Activated CD4-positive, alpha-beta T cell treated with anti-CD3 and anti-CD28 coated beads, Interleukin-2, amount 10 ng/mL, durations not matched to agents 7 days and 5 days (primary cell): ENCODE data around the gene FAM174C. TPM values are rescaled to one million over a fixed set of nuclear protein-coding genes. Genes with fewer than 3 reads are reported as not detected.

Experiments used
- CTCF ChIA-PET: fragments of 350-600 bp; sonication (Branson Sonifier 250); formaldehyde crosslinking; loops from one replicate; lab custom pipeline; 2021; ENCODE audit warnings: antibody characterized with exemption; lab: Charles Lee
- POLR2A ChIA-PET: fragments of 350-600 bp; sonication (Branson Sonifier 250); formaldehyde crosslinking; loops from one replicate; lab custom pipeline; 2021; ENCODE audit warnings: antibody characterized with exemption; lab: Charles Lee
- DNase-seq: peaks from one replicate; pipeline ENCODE4 v3.0.0-alpha.2; 2020
- H3K27ac Mint-ChIP-seq: one replicate; pipeline ENCODE4 v1.8.0; 2021; ENCODE audit warnings: mild to moderate bottlenecking, moderate library complexity, mixed read lengths
- H3K27me3 Mint-ChIP-seq: one replicate; pipeline ENCODE4 v1.8.0; 2021; ENCODE audit warnings: mixed read lengths
- H3K36me3 Mint-ChIP-seq: one replicate; pipeline ENCODE4 v1.8.0; 2021; ENCODE audit warnings: low read depth, mixed read lengths
- H3K4me1 Mint-ChIP-seq: one replicate; pipeline ENCODE4 v1.8.0; 2021; ENCODE audit warnings: mixed read lengths
- H3K4me3 Mint-ChIP-seq: one replicate; pipeline ENCODE4 v1.8.0; 2021; ENCODE audit warnings: mild to moderate bottlenecking, moderate library complexity, mixed read lengths
- H3K9me3 Mint-ChIP-seq: one replicate; pipeline ENCODE4 v1.8.0; 2021; ENCODE audit warnings: mixed read lengths
- total RNA-seq, 2 experiments: library from RNA; stranded (reverse); gene quantifications; one replicate each; pipeline ENCODE4 v1.2.3, GENCODE V29; 2021

Gene FAM174C
- total RNA-seq, 2 experiments from 2014 or later: 47.8 to 51.5 TPM

- peaks cover 55% of the 10 kb centered on the region for H3K36me3 Mint-ChIP-seq
- no peak for DNase-seq
- H3K27me3 Mint-ChIP-seq: no peaks in the 10 kb centered on the region
- peak overlapping the region; percentile 63 for H3K4me3 Mint-ChIP-seq
- CTCF ChIA-PET: interaction anchor here (4.4 kb wide), 1 partner anchor 30 kb away, joined by 34 read pairs; no protein-coding TSS in a partner anchor
- peak overlapping the region; percentile 79 for H3K27ac Mint-ChIP-seq
- POLR2A ChIA-PET: no interaction called here
- no peaks in the 10 kb centered on the region for H3K9me3 Mint-ChIP-seq
- peaks cover 53% of the 10 kb centered on the region for H3K4me1 Mint-ChIP-seq
Measured at GRCh38 chr19:1274081-1274851, 1.1 kb upstream of the FAM174C start.

GRCh38 chr19:1274852-1275259, 474 bp upstream of the FAM174C start:
- POLR2A ChIA-PET: interaction anchor here (1.4 kb wide), 1 partner anchor 22 kb away, joined by 3 read pairs; no protein-coding TSS in a partner anchor
- Mint-ChIP-seq H3K9me3 (no peaks in the 10 kb centered on the region), H3K4me3 (peak overlapping the region; percentile 63), H3K27me3 (no peaks in the 10 kb centered on the region), H3K4me1 (peaks cover 57% of the 10 kb centered on the region), H3K36me3 (peaks cover 57% of the 10 kb centered on the region), H3K27ac (no peak overlapping the region)
- CTCF ChIA-PET: interaction anchor here (1.0 to 4.4 kb wide), 4 partner anchors 9 to 235 kb away, joined by 3 to 34 read pairs (median 9); partner anchors contain the start of genes ABCA7 and ATP5F1D
- no peak for DNase-seq

- peak overlapping the region; percentile 97 for H3K27ac Mint-ChIP-seq
- no peaks in the 10 kb centered on the region for H3K27me3 Mint-ChIP-seq
- ChIA-PET POLR2A (interaction anchor here (1.4 kb wide), 1 partner anchor 23 kb away, joined by 3 read pairs; no protein-coding TSS in a partner anchor), CTCF (interaction anchor here (0.7 to 1.8 kb wide), 3 partner anchors 10 to 107 kb away, joined by 3 to 12 read pairs (median 6); partner anchors contain the start of genes ATP5F1D and NDUFS7)
- DNase-seq: no peak
- peaks cover 50% of the 10 kb centered on the region for H3K4me1 Mint-ChIP-seq
- peak overlapping the region; percentile 88 for H3K4me3 Mint-ChIP-seq
- peaks cover 51% of the 10 kb centered on the region for H3K36me3 Mint-ChIP-seq
- no peaks in the 10 kb centered on the region for H3K9me3 Mint-ChIP-seq
Measured at GRCh38 chr19:1275976-1276627, 772 bp downstream of the FAM174C start.

- Mint-ChIP-seq H3K4me1 (peaks cover 45% of the 10 kb centered on the region), H3K27ac (peak overlapping the region; percentile 97), H3K4me3 (peak overlapping the region; percentile 88), H3K9me3 (no peaks in the 10 kb centered on the region), H3K27me3 (no peaks in the 10 kb centered on the region), H3K36me3 (peaks cover 46% of the 10 kb centered on the region)
- peak; percentile 47 for DNase-seq
- ChIA-PET CTCF (interaction anchor here (0.7 to 1.8 kb wide), 2 partner anchors 10 to 107 kb away, joined by 3 to 12 read pairs; partner anchors contain the start of gene NDUFS7), POLR2A (no interaction called here)
Measured at GRCh38 chr19:1276628-1277022, 1.3 kb downstream of the FAM174C start.

GRCh38 chr19:1277061-1277460, 1.7 kb downstream of the FAM174C start:
- ChIA-PET CTCF (no interaction called here), POLR2A (no interaction called here)
- peak overlapping the region; percentile 88 for H3K4me3 Mint-ChIP-seq
- peaks cover 40% of the 10 kb centered on the region for H3K4me1 Mint-ChIP-seq
- peak overlapping the region; percentile 97 for H3K27ac Mint-ChIP-seq
- no peaks in the 10 kb centered on the region for H3K27me3 Mint-ChIP-seq
- H3K9me3 Mint-ChIP-seq: no peaks in the 10 kb centered on the region
- peaks cover 42% of the 10 kb centered on the region for H3K36me3 Mint-ChIP-seq
- DNase-seq: no peak

- ChIA-PET POLR2A (no interaction called here), CTCF (interaction anchor here (1.0 kb wide), 1 partner anchor 88 kb away, joined by 3 read pairs; no protein-coding TSS in a partner anchor)
- Mint-ChIP-seq H3K9me3 (no peaks in the 10 kb centered on the region), H3K36me3 (peaks cover 32% of the 10 kb centered on the region), H3K4me3 (peak overlapping the region; percentile 6), H3K27me3 (no peaks in the 10 kb centered on the region), H3K4me1 (peaks cover 31% of the 10 kb centered on the region), H3K27ac (peak overlapping the region; percentile 66)
- no peak for DNase-seq
Measured at GRCh38 chr19:1278074-1278473, 2.7 kb downstream of the FAM174C start.

GRCh38 chr19:1278713-1279660, 3.7 kb downstream of the FAM174C start:
- no peak overlapping the region for H3K4me3 Mint-ChIP-seq
- CTCF ChIA-PET: interaction anchor here (0.6 to 2.1 kb wide), 10 partner anchors 10 to 504 kb away, joined by 3 to 14 read pairs (median 4); partner anchors contain the start of genes CIRBP and NDUFS7
- no peaks in the 10 kb centered on the region for H3K9me3 Mint-ChIP-seq
- no peak overlapping the region for H3K27ac Mint-ChIP-seq
- no peak for DNase-seq
- H3K4me1 Mint-ChIP-seq: peaks cover 24% of the 10 kb centered on the region
- H3K27me3 Mint-ChIP-seq: no peaks in the 10 kb centered on the region
- POLR2A ChIA-PET: no interaction called here
- peaks cover 26% of the 10 kb centered on the region for H3K36me3 Mint-ChIP-seq

- H3K9me3 Mint-ChIP-seq: no peaks in the 10 kb centered on the region
- H3K4me3 Mint-ChIP-seq: no peak overlapping the region
- POLR2A ChIA-PET: interaction anchor here (0.6 kb wide), 1 partner anchor 124 kb away, joined by 7 read pairs; no protein-coding TSS in a partner anchor
- CTCF ChIA-PET: interaction anchor here (0.6 to 2.1 kb wide), 14 partner anchors 11 to 626 kb away, joined by 3 to 14 read pairs (median 4); partner anchors contain the start of genes CIRBP and NDUFS7
- peak; percentile 80 for DNase-seq
- H3K27me3 Mint-ChIP-seq: peaks cover 8% of the 10 kb centered on the region
- H3K4me1 Mint-ChIP-seq: peaks cover 21% of the 10 kb centered on the region
- H3K36me3 Mint-ChIP-seq: peaks cover 20% of the 10 kb centered on the region
- peak overlapping the region; percentile 60 for H3K27ac Mint-ChIP-seq
Measured at GRCh38 chr19:1279782-1280341, 4.5 kb downstream of the FAM174C start.

GRCh38 chr19:1280636-1281568, 5.6 kb downstream of the FAM174C start:
- Mint-ChIP-seq H3K4me1 (peaks cover 23% of the 10 kb centered on the region), H3K36me3 (peaks cover 20% of the 10 kb centered on the region), H3K4me3 (no peak overlapping the region), H3K27me3 (peaks cover 14% of the 10 kb centered on the region), H3K9me3 (no peaks in the 10 kb centered on the region), H3K27ac (no peak overlapping the region)
- ChIA-PET POLR2A (interaction anchor here (0.7 kb wide), 1 partner anchor 9 kb away, joined by 3 read pairs; no protein-coding TSS in a partner anchor), CTCF (interaction anchor here (0.6 to 2.1 kb wide), 4 partner anchors 12 to 640 kb away, joined by 3 to 14 read pairs (median 6); partner anchors contain the start of gene CIRBP)
- DNase-seq: no peak

GRCh38 chr19:1281569-1282287, 6.4 kb downstream of the FAM174C start:
- H3K4me3 Mint-ChIP-seq: no peak overlapping the region
- no peak for DNase-seq
- H3K9me3 Mint-ChIP-seq: no peaks in the 10 kb centered on the region
- H3K36me3 Mint-ChIP-seq: peaks cover 17% of the 10 kb centered on the region
- H3K4me1 Mint-ChIP-seq: peaks cover 22% of the 10 kb centered on the region
- POLR2A ChIA-PET: no interaction called here
- peak overlapping the region; percentile 46 for H3K27ac Mint-ChIP-seq
- CTCF ChIA-PET: no interaction called here
- H3K27me3 Mint-ChIP-seq: peaks cover 17% of the 10 kb centered on the region
